Measurements from ENCODE around the gene IGLON5. TPM values are rescaled to one million over a fixed set of nuclear protein-coding genes. Genes with fewer than 3 reads are reported as not detected.

IGLON5 gene
- total and polyA plus RNA-seq, 4 donors = 12.1 to 160 (median 84.5) TPM

Other genes with a start within 250 kb of the IGLON5 start
- gene KLK13, start 246.6 kb upstream of the IGLON5 start, total RNA-seq = under 1 TPM in 1 of 2 donors, not detected in 1; 0.50 TPM
- gene KLK13, start 246.6 kb upstream of the IGLON5 start, polyA plus RNA-seq (ENCODE audit: insufficient read length in 2 of 2) = 1 to 10 TPM in 1 of 2 donors, under 1 TPM in 1; 0.65 to 1.2 TPM
- gene KLK14, start 228.8 kb upstream of the IGLON5 start, total RNA-seq = under 1 TPM in 1 of 2 donors, not detected in 1; 0.11 TPM
- gene KLK14, start 228.8 kb upstream of the IGLON5 start, polyA plus RNA-seq (ENCODE audit: insufficient read length in 2 of 2) = 1 to 10 TPM; 1.4 to 1.9 TPM
- gene CTU1, start 203.2 kb upstream of the IGLON5 start, total RNA-seq = 1 to 10 TPM; 1.8 to 5.3 TPM
- 1 to 10 TPM; 4.8 to 6.4 TPM for gene CTU1, start 203.2 kb upstream of the IGLON5 start, polyA plus RNA-seq (ENCODE audit: insufficient read length in 2 of 2)
- gene SIGLEC9, start 186.7 kb upstream of the IGLON5 start, total RNA-seq = 1 to 10 TPM; 1.2 to 2.0 TPM
- gene SIGLEC9, start 186.7 kb upstream of the IGLON5 start, polyA plus RNA-seq (ENCODE audit: insufficient read length in 2 of 2) = 1 to 10 TPM; 1.4 to 2.2 TPM
- gene SIGLEC7, start 169.3 kb upstream of the IGLON5 start, total RNA-seq = 1 to 10 TPM in 1 of 2 donors, under 1 TPM in 1; 0.94 to 2.0 TPM
- 1 to 10 TPM in 1 of 2 donors, under 1 TPM in 1; 0.60 to 1.5 TPM for gene SIGLEC7, start 169.3 kb upstream of the IGLON5 start, polyA plus RNA-seq (ENCODE audit: insufficient read length in 2 of 2)
- 1 to 10 TPM; 3.0 to 3.9 TPM for gene CD33, start 86.6 kb upstream of the IGLON5 start, total RNA-seq
- 1 to 10 TPM; 2.9 TPM for gene CD33, start 86.6 kb upstream of the IGLON5 start, polyA plus RNA-seq (ENCODE audit: insufficient read length in 2 of 2)
- not detected for gene SIGLECL1, start 60.6 kb upstream of the IGLON5 start, total RNA-seq
- gene SIGLECL1, start 60.6 kb upstream of the IGLON5 start, polyA plus RNA-seq (ENCODE audit: insufficient read length in 2 of 2) = not detected
- gene VSIG10L, start 30.5 kb downstream of the IGLON5 start, total RNA-seq = 1 to 10 TPM; 2.6 to 6.7 TPM
- 10 to 100 TPM in 1 of 2 donors, 1 to 10 TPM in 1; 10.0 to 12.7 TPM for gene VSIG10L, start 30.5 kb downstream of the IGLON5 start, polyA plus RNA-seq (ENCODE audit: insufficient read length in 2 of 2)
- gene ETFB, start 54.7 kb downstream of the IGLON5 start, total RNA-seq = 100 to 1,000 TPM in 1 of 2 donors, 10 to 100 TPM in 1; 40.2 to 196 TPM
- gene ETFB, start 54.7 kb downstream of the IGLON5 start, polyA plus RNA-seq (ENCODE audit: insufficient read length in 2 of 2) = 100 to 1,000 TPM in 1 of 2 donors, 10 to 100 TPM in 1; 87.4 to 107 TPM
- 1 to 10 TPM in 1 of 2 donors, not detected in 1; 7.9 TPM for gene CLDND2, start 57.4 kb downstream of the IGLON5 start, total RNA-seq
- gene CLDND2, start 57.4 kb downstream of the IGLON5 start, polyA plus RNA-seq (ENCODE audit: insufficient read length in 2 of 2) = 1 to 10 TPM; 5.9 to 7.6 TPM
- gene NKG7, start 61.0 kb downstream of the IGLON5 start, total RNA-seq = 1 to 10 TPM in 1 of 2 donors, under 1 TPM in 1; 0.44 to 6.0 TPM
- under 1 TPM in 1 of 2 donors, not detected in 1; 0.69 TPM for gene NKG7, start 61.0 kb downstream of the IGLON5 start, polyA plus RNA-seq (ENCODE audit: insufficient read length in 2 of 2)
- gene LIM2, start 76.3 kb downstream of the IGLON5 start, total RNA-seq = not detected
- gene LIM2, start 76.3 kb downstream of the IGLON5 start, polyA plus RNA-seq (ENCODE audit: insufficient read length in 2 of 2) = not detected
- gene C19orf84, start 78.9 kb downstream of the IGLON5 start, total RNA-seq = not detected
- not detected for gene C19orf84, start 78.9 kb downstream of the IGLON5 start, polyA plus RNA-seq (ENCODE audit: insufficient read length in 2 of 2)
- 1 to 10 TPM; 3.1 to 3.7 TPM for gene SIGLEC10, start 106.0 kb downstream of the IGLON5 start, total RNA-seq
- 1 to 10 TPM; 6.6 to 7.1 TPM for gene SIGLEC10, start 106.0 kb downstream of the IGLON5 start, polyA plus RNA-seq (ENCODE audit: insufficient read length in 2 of 2)
- gene SIGLEC8, start 146.8 kb downstream of the IGLON5 start, total RNA-seq = 1 to 10 TPM; 2.0 to 3.6 TPM
- gene SIGLEC8, start 146.8 kb downstream of the IGLON5 start, polyA plus RNA-seq (ENCODE audit: insufficient read length in 2 of 2) = 1 to 10 TPM; 3.8 to 4.7 TPM
- gene CEACAM18, start 166.9 kb downstream of the IGLON5 start, total RNA-seq = not detected
- gene CEACAM18, start 166.9 kb downstream of the IGLON5 start, polyA plus RNA-seq (ENCODE audit: insufficient read length in 2 of 2) = not detected
- gene SIGLEC12, start 190.2 kb downstream of the IGLON5 start, total RNA-seq = under 1 TPM in 1 of 2 donors, not detected in 1; 0.06 TPM
- not detected for gene SIGLEC12, start 190.2 kb downstream of the IGLON5 start, polyA plus RNA-seq (ENCODE audit: insufficient read length in 2 of 2)
- under 1 TPM in 1 of 2 donors, not detected in 1; 0.11 TPM for gene SIGLEC6, start 220.0 kb downstream of the IGLON5 start, total RNA-seq
- not detected for gene SIGLEC6, start 220.0 kb downstream of the IGLON5 start, polyA plus RNA-seq (ENCODE audit: insufficient read length in 2 of 2)